SK-N-SH (cell line): ENCODE data around the gene ABHD2. TPM values are rescaled to one million over a fixed set of nuclear protein-coding genes. Genes with fewer than 3 reads are reported as not detected.

Source experiments
- CHD2 ChIP-seq: fragments of 150-350 bp; IDR thresholded peaks from 2 replicates; pipeline ENCODE4 v1.6.1; 2018; ENCODE audit warnings: low read length; ENCODE audit not compliant: partially characterized antibody
- EP300 ChIP-seq, 2 experiments: IDR thresholded peaks; 2 replicates each; pipeline versions ENCODE4 v1.4.0 to v1.6.1; 2012; ENCODE audit warnings: borderline replicate concordance in 1 of 2, low read depth in 1 of 2, low read length in 1 of 2
- FOSL2 ChIP-seq: IDR thresholded peaks from 2 replicates; pipeline ENCODE4 v1.4.0; 2012; ENCODE audit warnings: low read depth, mild to moderate bottlenecking, moderate library complexity, borderline replicate concordance
- FOXJ3 ChIP-seq: sonication (generic); formaldehyde crosslinking; IDR thresholded peaks from 2 replicates; pipeline ENCODE4 v1.5.1; 2020; ENCODE audit warnings: mild to moderate bottlenecking, missing genetic modification reagents
- GABPA ChIP-seq: IDR thresholded peaks from 2 replicates; pipeline ENCODE4 v1.4.0; 2012; ENCODE audit warnings: low read depth, mild to moderate bottlenecking
- JUND ChIP-seq: IDR thresholded peaks from 2 replicates; pipeline ENCODE4 v1.4.0; 2012
- MAX ChIP-seq: IDR thresholded peaks from 2 replicates; pipeline ENCODE4 v1.4.0; 2012; ENCODE audit warnings: low read depth
- MEF2A ChIP-seq: IDR thresholded peaks from 2 replicates; pipeline ENCODE4 v1.4.0; 2012; ENCODE audit warnings: low read depth, borderline replicate concordance
- MXI1 ChIP-seq: IDR thresholded peaks from 2 replicates; pipeline ENCODE4 v1.6.1; 2012; ENCODE audit warnings: mild to moderate bottlenecking, low read depth, low read length, improper control_type of control experiment
- NRF1 ChIP-seq: IDR thresholded peaks from 2 replicates; pipeline ENCODE4 v1.6.1; 2012; ENCODE audit warnings: low read depth, mild to moderate bottlenecking, low read length
- RAD21 ChIP-seq: IDR thresholded peaks from 2 replicates; pipeline ENCODE4 v1.6.1; 2012; ENCODE audit warnings: mild to moderate bottlenecking, low read length
- RCOR1 ChIP-seq: fragments of 150-350 bp; IDR thresholded peaks from 2 replicates; pipeline ENCODE4 v1.6.1; 2017; ENCODE audit warnings: antibody characterized with exemption, low read length
- RFX5 ChIP-seq: IDR thresholded peaks from 2 replicates; pipeline ENCODE4 v1.6.1; 2012; ENCODE audit warnings: mild to moderate bottlenecking, improper control_type of control experiment, low read length
- RXRA ChIP-seq: IDR thresholded peaks from 2 replicates; pipeline ENCODE4 v1.4.0; 2012; ENCODE audit warnings: low read depth, mild to moderate bottlenecking, borderline replicate concordance
- SMC3 ChIP-seq: IDR thresholded peaks from 2 replicates; pipeline ENCODE4 v1.6.1; 2012; ENCODE audit warnings: low read depth, low read length, improper control_type of control experiment
- TAF1 ChIP-seq: IDR thresholded peaks from 2 replicates; pipeline ENCODE4 v1.6.1; 2012; ENCODE audit warnings: low read depth, mild to moderate bottlenecking, low read length, moderate library complexity, borderline replicate concordance
- TEAD4 ChIP-seq: IDR thresholded peaks from 2 replicates; pipeline ENCODE4 v1.4.0; 2012; ENCODE audit warnings: mild to moderate bottlenecking, borderline replicate concordance; ENCODE audit not compliant: insufficient read depth
- USF1 ChIP-seq: IDR thresholded peaks from 2 replicates; pipeline ENCODE4 v1.4.0; 2012; ENCODE audit warnings: low read depth, borderline replicate concordance
- USF2 ChIP-seq: fragments of 150-350 bp; IDR thresholded peaks from 2 replicates; pipeline ENCODE4 v1.6.1; 2017; ENCODE audit warnings: antibody characterized with exemption, low read length, low read depth, borderline replicate concordance
- polyA plus RNA-seq, 3 experiments: library from polyadenylated mRNA; depleted of rRNA; stranded (reverse); fragments of >200 nt; gene quantifications; 2 replicates each; pipeline ENCODE4 v1.2.3, GENCODE V29; 2012

Gene ABHD2
- polyA plus RNA-seq, 1 of the 3 experiments (the other 2 are of a cell fraction), result 19.2 TPM

DNA sequence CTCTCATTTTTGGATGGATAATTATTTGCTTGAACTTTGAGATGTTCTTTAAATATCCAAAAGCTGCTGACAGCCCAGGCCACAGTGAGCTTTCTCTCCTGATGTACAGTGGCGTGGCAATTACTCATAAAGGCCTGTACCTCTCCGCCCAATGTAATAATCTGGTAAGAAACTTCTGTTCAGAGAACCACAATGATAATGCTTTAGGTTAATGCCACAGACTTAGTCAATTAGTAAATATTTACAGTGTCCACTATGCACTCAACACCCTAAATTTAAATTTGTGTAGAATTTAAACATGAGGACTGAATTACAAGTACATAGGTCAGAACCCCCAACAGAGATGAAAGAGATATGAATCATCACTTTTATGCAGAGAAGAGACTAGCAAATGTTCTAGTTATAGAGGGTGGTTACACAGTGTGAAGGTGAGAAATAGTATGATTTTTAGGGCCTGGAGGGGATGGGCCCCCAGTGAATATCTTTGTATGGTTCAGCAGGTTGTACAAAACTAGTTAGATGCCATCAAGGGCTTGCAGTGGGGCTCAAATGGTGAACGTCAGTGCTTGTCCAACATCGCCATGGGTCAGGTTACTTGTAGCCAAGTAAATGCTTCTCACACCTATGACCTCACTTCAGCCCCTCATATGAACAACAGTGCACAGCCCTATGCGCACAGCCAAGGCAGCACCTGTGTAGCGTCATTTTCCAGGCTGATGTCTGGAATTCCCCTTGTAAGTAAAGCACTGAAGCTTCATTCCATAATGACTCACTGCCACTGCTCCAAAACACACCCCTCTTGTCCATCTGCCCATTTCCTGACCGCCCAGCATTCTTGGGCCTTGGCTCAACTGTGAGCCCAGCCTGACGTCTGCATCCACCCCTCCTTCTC is 13.3 kb downstream of the ABHD2 start (continued):
- TF ChIP-seq MAX (peak; percentile 78), MXI1 (no peak), CHD2 (no peak), FOSL2 (peak; percentile 92), GABPA (no peak), TEAD4 (peak; percentile 66; the same call in 1 of the 2 replicates), USF1 (no peak), FOXJ3 (no peak), USF2 (no peak), TAF1 (no peak), EP300 (IDR thresholded peaks at IDR 0.05; ENCODE audit: borderline replicate concordance in 1 of 2, low read depth in 1 of 2, low read length in 1 of 2) (peak; percentile 7 to 79; a peak in 2 of 4 replicates), RXRA (peak; percentile 54; the same call in 1 of the 2 replicates), RCOR1 (no peak), RFX5 (no peak), NRF1 (no peak), RAD21 (no peak), MEF2A (peak; percentile 25; the same call in 1 of the 2 replicates), JUND (peak; percentile 89), SMC3 (no peak)
